Measurements from ENCODE around the gene LANCL2.
"Not testable (repeated sequence)": the region's sequence is repeated elsewhere in the genome, so short reads cannot be mapped to it uniquely, and the experiment has no call there.

The LANCL2 gene

DNA sequence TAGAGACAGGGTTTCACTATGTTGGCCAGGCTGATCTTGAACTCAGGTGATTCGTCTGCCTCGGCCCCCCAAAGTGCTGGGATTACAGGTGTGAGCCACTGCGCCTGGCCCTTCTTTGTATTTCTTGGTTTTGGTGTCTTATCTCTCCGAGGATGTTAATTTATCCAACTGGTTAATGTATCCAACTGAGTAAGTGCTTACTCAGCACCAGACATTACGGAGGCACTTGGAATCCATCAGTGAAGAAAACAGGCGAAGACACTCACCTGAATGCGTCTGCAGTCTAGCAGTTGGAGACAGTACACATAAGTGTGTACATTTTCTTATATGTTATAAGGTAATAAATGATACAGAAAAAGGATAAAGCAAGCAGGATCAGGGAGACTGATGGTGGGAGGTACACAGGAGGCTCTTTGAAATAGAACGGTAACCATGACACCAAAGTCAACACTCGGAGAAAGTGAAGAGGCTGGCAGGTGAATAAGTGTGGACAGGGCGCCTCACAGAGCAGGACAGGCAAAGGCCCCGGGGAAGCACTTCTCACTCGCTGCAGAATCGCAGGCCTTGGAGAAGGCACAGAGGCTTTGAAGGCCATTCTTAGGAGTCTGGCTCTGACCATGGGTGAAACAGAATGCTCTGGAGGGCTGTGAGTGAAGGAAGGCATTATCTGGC is 73.1 kb downstream of the LANCL2 start:
- peak; percentile 89 to 91 for DNase-seq

DNA sequence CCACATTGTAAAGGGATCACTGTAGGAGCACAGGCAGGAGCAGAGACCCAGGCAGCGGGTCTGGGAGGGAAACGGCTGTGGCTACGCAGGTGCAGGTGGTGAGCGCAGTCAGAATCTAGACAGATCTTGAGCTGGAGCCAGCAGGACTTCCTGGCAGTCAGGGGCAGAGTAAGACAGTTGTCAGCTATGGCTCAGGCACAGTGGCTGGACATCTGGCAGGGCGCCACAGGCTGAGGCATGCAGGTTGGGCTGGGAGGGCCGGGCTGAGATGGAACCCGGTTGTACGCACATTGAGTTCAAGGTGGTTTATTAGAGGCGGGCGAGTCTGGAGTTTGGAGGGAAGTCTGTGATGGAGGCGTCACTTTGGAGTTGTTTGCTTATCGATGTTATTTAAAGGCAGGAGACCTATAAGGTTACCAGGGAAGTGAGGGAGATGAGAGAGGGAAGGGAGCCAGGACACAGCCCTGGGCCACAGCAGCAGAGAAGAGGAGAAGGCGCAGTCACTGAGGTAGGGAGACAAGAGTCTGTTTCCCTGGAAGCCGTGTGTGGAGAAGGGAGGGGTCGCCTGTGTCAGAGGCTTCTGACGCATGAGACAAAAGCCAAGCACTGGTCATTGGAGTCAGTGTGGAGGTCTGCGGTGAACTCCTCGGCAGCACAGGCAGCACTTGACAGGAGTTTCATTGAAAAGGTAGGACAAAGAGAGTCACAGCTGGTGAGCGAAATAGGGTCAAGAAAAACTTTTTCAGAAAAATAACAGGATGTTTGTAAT is 73.8 kb downstream of the LANCL2 start:
- peak; percentile 86 to 93 for DNase-seq

DNA sequence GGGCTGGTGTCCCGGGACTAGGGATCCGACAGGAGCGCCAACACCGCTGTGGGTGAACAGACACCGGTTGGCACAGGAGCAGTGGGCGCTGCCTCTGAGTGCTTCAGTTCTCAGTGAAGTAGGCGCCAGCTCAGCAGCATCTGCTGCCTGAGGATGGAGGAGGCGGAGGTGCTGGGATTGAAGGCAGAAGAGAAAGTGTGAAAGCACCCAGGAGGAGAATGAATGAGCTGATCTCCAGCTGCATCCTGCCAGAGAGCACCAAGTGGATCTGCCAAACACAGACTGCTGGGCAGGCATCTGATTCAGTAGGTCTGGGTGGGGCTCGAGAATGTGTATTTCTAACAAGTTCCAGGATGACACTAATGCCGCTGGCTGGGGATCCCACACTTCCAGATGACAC is 74.5 kb downstream of the LANCL2 start:
- DNase-seq, result peak; percentile 56 to 74

DNA sequence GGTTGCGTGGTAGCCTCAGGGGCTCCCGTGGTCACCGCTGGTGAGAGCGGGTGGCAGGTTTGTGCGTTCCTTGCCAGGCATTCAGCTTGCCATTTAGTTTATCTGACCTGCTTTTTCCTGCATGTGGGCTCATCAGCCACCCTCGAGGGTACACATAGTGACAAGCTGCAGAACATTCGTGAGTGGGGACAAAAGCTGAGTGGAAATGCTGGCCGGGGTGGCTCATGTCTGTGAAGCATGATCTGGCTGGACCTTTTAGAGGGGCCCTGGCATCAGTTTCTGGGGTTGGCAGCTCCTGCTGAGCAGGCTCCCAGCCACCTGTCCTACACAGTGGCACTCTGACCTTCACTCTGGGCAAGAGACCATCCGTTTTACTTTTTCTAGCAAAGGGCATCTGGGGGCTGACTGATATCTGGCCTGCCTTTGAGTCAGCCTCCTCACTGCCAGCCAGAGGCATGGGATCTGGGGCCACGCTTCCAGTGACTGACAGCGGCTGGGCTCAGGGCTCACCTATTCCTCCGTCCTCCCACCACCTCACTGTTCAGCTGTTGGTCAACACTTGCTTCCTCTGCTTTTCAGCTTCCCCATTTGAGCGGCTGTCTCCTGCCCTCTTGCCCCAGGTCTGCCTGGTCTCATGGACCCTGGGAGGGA is 75.0 kb downstream of the LANCL2 start:
- peak in 1 of 2 experiments; percentile 55 for DNase-seq

DNA sequence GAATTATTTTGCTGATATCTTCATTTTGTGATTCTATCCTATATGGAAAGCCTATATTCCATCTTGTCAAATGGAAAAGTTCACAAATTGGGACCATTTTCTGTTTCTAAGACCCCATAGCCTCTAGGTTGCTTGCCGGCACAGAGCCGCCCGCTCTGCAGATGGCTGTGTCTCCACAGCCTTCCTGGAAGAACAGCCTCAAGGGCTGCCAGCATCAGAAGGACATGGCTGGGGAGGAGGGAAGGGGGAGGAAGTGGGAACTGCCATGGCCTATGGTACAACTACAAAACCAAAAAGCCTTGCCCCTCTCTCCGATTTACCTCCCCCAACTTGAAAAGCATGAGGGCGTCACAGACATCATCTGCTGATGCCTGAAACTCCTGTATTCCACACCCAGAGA is 75.9 kb downstream of the LANCL2 start:
- DNase-seq, result no peak

DNA sequence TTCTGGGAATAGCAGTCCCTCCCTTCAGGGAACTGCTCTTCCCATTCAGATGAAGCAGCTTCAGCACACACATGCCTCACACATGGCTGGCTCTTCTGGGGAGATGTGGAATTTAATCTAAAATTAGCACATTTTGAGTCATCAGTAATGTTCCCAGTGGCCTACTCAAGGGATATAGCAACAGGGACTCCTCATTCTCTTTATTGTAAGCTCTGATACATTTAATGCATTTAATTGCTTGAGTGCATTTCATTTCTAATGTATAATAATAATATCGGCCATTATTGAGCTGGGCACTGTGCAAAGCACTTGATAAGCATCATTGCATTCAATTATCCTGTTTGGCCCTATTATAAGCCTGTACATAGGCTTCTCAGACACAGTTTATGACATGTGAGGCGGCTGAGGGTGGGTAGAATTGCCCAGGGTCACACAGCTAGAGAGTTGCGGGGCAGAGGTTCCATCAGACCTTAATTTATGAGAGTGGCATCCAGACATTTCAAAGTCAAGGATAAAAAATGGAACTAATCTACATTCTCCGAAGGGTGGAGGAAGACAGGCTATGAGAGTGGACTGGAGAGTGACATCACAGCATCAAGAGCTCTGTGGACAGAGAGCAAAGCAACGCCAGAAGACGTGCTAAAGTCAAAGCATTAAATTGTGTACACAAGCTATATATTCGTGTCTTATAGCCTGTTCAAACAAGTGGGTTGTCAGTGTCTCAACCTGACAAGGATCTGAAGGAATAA is 76.8 kb downstream of the LANCL2 start:
- DNase-seq, result no peak

DNA sequence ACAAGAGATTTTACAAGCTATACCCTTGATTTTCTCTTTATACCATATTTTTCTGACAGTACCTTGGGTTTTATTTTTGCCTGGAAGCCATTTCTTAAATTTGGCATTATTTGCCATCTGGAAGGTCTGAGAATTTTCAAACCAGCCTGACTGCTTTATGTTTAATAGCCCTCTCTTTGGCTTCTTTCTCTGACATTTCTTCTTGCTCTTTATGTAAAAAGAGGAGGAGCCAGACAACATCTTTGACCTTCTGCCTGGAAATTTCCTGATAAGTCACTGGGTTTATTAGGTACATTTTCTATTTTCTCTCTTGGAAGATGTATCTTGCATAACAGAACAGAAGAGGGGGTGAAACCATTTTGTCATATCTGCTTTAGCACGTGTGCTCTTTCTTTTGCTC is 79.6 kb downstream of the LANCL2 start:
- DNase-seq, result no peak

DNA sequence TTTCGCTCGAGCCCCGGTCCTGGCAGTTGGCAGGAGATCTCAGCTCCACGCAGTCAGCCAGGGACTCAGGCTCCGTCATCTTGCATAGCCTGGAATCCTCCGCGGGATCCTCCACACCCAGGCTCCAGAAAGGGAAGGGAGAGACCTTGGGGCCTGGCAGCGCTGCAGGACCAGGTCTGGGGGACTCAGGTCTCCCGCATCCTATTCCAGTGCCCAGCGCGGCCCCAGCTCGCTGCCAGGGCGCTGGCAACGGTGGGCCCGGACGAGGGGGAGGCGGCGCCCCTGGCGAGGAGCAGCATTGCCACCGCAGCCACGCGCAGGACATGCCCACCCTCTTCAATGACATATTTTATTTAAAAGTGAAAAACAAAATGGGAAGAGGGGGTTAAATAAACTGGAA is 83.4 kb downstream of the LANCL2 start:
- DNase-seq, result no peak

DNA sequence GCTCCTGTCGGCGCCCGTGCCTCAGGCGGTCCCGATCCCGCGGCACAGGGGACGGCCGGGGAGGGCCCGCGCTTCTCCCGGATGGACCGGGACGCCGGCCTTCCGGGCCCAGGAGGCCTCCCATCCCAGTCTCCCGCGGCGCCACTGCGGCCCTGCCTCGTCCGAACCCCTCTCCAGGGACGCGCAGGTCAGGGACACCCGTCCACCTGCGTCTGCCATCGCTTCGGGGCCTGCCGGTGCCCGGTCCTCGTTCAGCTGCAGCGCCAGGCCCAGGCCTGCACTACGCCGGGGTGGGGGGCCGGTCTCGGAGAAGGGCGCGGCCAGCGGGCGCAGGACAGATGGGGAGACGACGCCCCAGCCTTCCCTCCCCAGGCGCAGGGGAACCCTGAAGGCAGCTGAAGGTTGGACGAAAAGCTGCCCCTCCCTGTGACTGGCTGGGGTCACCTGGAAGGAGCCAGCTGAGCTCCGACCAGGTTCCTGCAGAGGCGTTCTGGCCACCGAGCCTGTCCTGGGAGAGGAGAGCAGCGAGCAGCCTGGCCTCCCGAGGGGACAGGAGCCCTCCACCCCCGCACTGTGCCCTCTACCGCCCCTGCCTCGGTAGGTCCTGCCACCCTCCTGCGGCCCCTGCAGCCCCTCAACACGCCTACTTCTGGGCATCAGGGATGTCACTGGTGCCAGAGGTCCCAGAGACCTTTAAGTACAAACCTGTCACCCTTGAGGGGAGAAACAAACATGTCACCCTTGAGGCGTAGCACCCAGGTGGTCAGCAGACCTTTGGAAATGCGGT is 84.3 kb downstream of the LANCL2 start:
- DNase-seq, result no peak

DNA sequence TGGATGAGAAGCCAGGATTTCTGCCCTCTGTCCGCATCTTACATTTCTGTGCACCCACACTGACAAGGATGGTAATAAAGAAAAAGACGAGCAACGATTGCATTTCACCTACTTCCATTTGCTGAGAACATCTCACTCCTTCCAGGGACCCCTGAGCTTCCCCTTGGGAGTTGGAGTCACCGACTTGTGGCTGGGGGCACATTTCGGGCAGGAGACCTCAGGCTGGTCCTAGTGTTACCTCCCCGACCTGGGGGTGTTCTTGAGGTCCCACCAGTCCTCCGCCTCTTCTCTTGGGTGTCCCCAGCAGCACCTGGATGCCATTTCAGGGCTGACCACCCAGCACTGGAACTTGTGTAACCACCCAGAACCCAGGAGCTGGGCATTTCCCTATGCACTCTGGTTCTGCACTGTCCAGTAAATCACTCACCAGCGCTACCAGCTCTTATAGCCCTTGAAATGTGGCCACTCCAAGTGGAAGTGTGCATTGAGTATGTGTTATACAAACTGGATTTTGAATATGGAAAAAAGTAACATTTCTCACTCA is 84.9 kb downstream of the LANCL2 start:
- no peak for DNase-seq

DNA sequence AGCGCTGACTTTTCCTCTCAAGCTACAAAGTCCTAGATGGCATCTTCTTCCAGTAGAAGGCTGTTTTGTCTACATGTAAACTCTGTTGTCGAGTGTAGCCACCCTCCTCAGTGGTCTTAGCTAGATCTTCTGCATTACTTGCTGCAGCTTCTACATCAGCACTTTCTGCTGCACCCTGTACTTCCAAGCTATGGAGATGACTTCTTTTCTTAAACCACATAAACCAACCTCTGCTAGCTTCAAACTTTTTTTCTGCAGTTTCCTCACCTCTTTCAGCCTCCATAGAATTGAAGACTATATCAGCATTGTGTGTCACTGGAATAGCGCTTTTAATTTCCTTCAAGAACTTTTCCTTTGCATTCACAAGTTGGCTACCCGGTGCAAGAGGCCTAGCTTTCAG is 87.8 kb downstream of the LANCL2 start:
- DNase-seq, result no peak

DNA sequence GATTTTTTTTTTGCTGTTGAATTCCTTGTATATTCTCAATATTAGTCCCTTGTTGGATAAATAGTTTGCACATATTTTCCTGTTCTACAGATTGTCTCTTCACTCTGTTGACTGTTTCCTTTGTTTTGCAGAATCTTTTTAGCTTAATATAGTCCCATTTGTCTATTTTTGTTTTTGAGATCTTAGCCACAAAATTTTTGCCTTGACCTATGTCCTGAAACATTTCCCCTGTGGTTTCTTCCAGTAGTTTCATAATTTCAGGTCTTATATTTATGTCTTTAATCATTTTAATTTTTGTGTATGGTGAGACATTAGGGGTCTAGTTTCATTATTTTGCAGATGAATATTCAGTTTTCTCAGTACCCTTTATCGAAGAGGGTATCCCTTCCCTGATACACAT is 92.7 kb downstream of the LANCL2 start:
- DNase-seq, result no peak

DNA sequence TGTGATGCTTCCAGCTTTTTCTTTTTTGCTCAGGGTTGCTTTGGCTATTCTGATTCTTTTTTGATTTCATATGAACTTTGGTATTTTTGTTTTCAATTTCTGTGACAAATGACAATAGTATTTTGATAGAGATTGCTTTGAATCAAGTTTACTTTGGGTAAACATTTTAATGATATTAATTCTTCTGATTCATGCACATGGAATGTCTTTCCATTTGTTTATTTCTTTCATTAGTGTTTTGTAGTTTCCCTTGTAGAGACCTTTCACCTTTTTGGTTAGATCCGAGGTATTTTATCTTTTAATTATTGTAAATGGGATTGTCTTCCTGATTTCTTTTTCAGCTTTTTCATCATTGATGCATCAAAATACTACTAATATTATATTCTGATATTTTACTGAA is 93.2 kb downstream of the LANCL2 start:
- no peak for DNase-seq

DNA sequence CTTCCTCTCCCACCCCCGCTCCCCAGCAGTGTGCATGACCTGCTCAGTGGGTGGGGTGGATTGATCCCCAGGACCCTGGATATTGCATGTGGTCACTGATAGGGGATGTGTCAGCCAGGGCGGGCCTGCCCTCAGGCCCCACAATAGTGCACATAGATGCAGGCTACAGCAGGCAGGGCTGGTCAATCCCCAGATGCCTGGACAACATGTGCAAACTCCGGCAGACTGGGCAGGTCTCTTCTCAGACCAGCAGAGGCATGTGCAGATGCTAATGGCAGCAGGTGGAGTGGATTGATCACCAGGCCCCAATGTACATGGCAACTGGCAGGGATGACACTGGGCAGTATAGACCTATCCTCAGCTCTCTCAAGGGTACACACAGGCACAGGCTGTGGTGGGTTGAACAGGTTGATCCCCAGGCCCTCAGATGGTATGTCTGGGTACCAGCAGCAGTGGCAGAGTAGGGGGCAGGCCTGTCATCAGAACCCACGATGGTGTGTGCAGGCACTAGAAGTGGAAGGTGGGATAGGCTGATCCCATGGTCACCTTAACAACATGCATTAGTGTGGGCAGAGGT is 98.6 kb downstream of the LANCL2 start:
- DNase-seq, result no peak

DNA sequence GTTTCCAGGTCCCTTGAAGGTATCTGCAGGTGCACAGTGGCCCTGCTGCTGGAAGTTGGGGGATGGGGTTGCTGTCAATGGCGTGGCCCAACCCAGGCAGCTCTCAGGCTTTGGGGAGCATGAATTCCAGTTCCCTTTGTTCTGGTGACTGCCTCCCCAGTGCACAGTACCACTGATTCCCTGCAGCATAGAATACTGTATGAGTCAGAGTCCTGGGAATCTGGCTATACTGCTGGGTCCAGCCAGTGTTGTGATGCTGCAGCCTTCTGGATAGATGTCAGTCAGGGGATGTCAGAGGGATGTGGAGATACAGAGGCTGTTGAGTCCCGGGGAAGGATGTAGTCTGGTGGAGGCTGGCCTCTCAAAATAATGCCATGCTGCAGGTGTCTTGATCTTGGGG is 99.3 kb downstream of the LANCL2 start:
- no peak for DNase-seq

DNA sequence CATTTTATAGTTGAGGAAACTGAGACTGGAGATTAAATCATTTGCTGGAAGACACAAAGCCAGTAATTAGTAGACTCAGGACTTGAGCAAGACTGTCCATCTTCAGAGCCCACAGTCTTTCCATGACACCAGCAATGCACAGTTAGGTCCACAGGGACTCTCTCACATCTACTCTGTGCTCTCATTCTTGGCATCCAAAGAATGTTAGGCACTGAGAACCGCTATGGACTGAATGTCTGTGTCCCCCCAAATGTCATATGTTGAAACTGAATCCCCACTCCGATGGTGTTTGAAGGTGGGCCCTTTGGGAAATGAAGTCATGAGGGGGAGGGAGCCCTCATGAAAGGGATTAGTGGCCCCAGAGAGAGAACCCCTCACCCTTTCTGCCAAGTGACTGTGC is 100.6 kb downstream of the LANCL2 start:
- no peak for DNase-seq

DNA sequence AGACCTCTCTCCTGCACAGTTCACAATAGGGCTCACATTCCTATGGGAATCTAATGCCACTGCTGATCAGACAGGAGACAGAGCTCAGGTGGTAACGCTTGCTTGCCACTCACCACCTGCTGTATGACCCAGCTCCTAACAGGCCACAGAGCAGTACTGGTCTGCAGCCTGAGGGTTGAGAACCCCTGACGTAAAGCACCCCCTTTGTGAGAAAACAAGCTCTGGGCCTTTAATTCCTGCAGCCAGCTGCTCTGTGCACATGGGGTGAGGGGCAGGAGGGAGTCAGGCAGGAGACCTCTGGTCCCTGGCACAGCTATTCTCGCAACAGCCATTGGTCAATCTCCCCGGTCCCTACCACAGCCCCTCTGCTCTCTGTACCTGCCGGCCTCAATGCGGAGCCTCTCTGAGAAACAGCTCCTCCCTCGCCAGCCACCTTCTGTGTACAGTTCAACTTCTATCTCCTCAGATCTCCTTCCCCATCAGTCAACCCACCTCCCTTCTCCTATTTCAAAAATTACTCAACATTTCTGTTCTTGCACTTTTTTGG is 102.0 kb downstream of the LANCL2 start:
- DNase-seq, result no peak

DNA sequence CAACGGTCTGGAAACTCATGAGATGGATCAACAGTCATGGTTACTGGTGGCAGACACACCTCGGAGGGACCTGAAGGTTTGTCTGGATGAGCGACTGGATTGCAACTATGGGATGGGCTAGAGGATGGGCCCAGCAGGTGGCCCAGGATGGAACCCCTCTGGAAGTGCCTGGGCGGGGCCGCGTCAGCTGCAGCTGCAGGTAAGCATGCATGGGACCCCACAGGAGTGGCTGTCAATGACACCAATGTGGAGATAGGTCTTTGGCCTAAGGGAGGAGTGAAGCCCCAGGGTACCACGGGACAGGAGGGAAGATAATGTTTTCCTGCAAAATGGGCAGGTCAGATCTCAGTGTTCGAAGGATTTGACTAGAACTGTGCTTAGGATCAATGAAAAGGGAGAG is 103.4 kb downstream of the LANCL2 start:
- no peak for DNase-seq

DNA sequence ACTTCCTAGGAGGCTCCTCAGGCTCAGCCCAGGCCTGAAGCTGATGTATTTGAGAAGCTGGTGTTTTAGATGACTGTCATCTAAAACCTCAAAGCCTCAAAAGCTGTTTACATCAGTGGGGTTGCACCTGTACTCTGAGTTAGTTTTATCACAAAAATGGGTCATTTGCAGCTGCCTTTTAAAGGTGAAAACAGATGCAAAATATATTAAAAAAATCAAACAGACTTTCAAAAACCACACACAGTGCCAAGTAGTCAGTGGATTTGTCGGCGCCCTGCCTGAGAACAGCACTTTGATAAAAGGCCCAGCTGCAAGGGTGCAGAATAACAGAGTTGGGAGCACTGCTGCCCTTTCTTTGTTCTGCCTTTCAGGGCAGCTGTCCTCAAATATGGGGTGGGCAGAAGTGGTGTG is 104.1 kb downstream of the LANCL2 start:
- no peak for DNase-seq

DNA sequence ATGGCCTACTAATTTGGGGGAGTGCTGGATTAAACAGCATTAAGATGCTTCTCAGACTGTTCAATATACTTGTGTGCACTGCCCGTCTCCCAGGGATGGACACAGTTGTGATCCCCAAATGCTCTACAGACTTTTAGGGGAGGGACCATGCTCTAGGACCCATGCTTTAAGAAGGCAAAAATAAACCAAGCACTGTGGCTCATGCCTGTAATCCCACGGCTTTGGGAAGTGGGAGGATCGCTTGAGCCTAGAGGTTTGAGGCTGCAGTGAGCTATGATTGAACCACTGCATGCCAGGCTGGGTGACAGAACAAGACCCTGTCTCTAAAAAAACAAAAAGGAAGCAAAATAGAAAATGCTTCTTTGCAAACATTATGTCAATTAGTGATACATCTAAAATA is 104.6 kb downstream of the LANCL2 start:
- no peak for DNase-seq

DNA sequence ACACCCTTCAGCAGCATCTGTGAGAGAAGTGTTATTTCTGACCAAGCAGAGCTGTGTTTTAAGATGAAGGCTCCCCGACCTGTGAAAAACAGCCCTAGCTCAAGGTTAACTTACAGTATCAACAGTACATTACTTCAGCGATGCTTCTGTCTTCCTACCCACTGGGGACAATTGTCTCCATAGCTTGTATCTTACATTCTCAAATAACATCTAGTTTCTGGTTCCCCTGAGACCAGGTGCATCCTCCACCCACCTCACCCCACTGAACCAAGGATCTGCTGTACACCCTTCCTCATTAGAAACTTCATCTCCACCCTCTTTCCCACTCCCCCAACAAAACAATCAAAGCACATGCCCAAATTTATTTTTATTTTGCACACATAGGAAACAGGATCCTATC is 105.1 kb downstream of the LANCL2 start:
- no peak for DNase-seq

DNA sequence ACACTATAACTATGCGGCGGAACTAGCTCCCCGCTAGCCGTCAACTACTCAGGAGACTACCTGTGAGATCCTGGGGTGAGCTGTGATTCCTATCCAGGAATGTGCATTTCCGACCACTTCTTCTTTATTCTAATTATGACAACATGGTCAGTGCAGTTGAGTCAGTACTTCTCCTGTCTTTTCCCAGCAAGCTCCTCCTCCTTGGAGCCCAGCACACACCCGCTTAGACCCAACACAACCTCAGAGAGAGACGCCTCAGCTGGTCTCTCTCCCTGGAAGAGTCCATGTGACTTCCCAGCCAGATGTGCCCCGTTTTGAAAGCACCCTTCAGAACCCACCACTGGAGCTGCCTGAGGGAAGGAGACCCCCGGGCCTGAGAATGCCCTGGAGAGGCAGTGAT is 106.5 kb downstream of the LANCL2 start:
- DNase-seq, result not testable (repeated sequence)
